ENCODE data around the gene CALN1.

DNA sequence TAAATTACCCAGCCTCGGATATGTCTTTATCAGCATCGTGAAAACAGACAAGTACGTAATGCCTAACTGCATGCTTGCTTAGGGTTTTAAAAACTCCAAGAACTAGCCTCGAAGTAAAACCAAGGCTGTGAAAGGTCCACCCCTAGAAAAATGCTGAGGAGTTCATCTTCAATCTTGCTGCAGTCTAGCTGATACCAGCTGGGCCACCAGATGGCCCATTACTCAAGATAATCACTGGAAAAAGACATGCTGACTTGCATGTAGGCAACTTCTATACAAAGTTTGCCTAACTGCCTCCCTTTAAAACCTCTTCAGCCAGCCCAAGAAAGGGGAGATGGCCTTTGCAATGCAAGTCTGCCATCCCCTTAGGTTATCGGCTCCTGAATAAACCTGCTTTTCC, 666.1 kb downstream of the CALN1 start:
- TF ChIP-seq, protein P1, sequence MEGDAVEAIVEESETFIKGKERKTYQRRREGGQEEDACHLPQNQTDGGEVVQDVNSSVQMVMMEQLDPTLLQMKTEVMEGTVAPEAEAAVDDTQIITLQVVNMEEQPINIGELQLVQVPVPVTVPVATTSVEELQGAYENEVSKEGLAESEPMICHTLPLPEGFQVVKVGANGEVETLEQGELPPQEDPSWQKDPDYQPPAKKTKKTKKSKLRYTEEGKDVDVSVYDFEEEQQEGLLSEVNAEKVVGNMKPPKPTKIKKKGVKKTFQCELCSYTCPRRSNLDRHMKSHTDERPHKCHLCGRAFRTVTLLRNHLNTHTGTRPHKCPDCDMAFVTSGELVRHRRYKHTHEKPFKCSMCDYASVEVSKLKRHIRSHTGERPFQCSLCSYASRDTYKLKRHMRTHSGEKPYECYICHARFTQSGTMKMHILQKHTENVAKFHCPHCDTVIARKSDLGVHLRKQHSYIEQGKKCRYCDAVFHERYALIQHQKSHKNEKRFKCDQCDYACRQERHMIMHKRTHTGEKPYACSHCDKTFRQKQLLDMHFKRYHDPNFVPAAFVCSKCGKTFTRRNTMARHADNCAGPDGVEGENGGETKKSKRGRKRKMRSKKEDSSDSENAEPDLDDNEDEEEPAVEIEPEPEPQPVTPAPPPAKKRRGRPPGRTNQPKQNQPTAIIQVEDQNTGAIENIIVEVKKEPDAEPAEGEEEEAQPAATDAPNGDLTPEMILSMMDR (IDR thresholded peaks at IDR 0.05; ENCODE audit: insufficient read depth, low read depth, low read length): no peak
- TF ChIP-seq EZH2 (IDR thresholded peaks at IDR 0.05; ENCODE audit: insufficient read depth, low read length): no peak

All from astrocyte (in vitro differentiated cells and primary cell).